ENCODE data around the gene PMP22. TPM values are rescaled to one million over a fixed set of nuclear protein-coding genes. Genes with fewer than 3 reads are reported as not detected.
"Not testable (repeated sequence)": the region's sequence is repeated elsewhere in the genome, so short reads cannot be mapped to it uniquely, and the experiment has no call there.

Gene PMP22
- total RNA-seq, 1 donor from 2014 or later: 4.3 TPM

DNA sequence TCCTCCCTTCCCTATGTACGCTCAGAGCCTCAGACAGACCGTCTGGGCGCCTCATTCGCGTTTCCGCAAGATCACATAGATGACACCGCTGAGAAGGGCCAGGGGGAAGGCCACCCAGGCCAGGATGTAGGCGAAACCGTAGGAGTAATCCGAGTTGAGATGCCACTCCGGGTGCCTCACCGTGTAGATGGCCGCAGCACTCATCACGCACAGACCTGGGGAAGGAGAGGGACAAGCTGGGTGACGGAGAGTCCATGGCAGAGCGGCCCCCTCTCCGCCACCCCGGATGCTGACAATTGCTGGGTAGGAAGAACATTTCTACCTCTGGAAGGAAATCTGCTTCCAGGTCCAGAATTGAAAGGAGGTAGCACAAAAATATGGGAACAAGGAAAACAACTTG is 34.3 kb downstream of the PMP22 start:
- TF ChIP-seq EZH2phosphoT487 (IDR thresholded peaks at IDR 0.05) (no peak), EZH2 (IDR thresholded peaks at IDR 0.05) (no peak)
- TF ChIP-seq, protein P1, sequence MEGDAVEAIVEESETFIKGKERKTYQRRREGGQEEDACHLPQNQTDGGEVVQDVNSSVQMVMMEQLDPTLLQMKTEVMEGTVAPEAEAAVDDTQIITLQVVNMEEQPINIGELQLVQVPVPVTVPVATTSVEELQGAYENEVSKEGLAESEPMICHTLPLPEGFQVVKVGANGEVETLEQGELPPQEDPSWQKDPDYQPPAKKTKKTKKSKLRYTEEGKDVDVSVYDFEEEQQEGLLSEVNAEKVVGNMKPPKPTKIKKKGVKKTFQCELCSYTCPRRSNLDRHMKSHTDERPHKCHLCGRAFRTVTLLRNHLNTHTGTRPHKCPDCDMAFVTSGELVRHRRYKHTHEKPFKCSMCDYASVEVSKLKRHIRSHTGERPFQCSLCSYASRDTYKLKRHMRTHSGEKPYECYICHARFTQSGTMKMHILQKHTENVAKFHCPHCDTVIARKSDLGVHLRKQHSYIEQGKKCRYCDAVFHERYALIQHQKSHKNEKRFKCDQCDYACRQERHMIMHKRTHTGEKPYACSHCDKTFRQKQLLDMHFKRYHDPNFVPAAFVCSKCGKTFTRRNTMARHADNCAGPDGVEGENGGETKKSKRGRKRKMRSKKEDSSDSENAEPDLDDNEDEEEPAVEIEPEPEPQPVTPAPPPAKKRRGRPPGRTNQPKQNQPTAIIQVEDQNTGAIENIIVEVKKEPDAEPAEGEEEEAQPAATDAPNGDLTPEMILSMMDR (IDR thresholded peaks at IDR 0.05): no peak
- H3K4me1 Mint-ChIP-seq: no peaks in the 10 kb centered on the region
- Histone ChIP-seq H3K9ac (no peak overlapping the region), H3K27ac (no peak overlapping the region), H3K4me3 (no peak overlapping the region), H3F3A (ENCODE audit: low read depth) (no peaks in the 10 kb centered on the region), H2AFZ (replicated peaks) (no peak overlapping the region), H3K79me2 (ENCODE audit: low read depth) (no peaks in the 10 kb centered on the region), H3K36me3 (no peaks in the 10 kb centered on the region), H3K4me2 (no peak overlapping the region), H3K9me3 (ENCODE audit: low read depth) (no peaks in the 10 kb centered on the region), H3K27me3 (no peaks in the 10 kb centered on the region), H3K4me1 (no peaks in the 10 kb centered on the region), H4K20me1 (ENCODE audit: low read depth) (no peaks in the 10 kb centered on the region)
- H3K36me3 Mint-ChIP-seq: no peaks in the 10 kb centered on the region
- DNase-seq (ENCODE audit: low spot score): no peak
- H3K9me3 Mint-ChIP-seq: no peaks in the 10 kb centered on the region
- H3K27ac Mint-ChIP-seq: no peak overlapping the region
- H3K27me3 Mint-ChIP-seq (ENCODE audit: insufficient read depth, low read depth): peaks cover 5% of the 10 kb centered on the region
- no peak overlapping the region for H3K4me3 Mint-ChIP-seq

DNA sequence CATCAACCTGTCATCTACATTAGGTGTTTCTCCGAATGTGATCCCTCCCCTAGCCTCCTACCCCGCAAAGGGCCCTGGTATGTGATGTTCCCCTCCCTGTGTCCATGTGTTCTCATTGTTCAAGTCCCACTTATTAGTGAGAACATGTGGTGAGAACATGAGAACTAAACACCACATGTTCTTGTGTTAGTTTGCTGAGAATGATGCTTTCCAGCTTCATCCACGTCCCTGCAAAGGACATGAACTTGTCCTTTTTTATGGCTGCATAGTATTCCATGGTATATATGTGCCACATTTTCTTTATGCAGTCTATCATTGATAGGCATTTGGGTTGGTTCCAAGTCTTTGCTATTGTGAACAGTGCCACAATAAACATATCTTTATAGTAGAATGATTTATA is 43.3 kb downstream of the PMP22 start:
- not testable (repeated sequence) for H3K36me3 ChIP-seq; H3K9ac ChIP-seq; H3K27me3 ChIP-seq; H3K27ac ChIP-seq; H4K20me1 ChIP-seq (ENCODE audit: low read depth); DNase-seq (ENCODE audit: low spot score); H3K36me3 Mint-ChIP-seq; H3K9me3 ChIP-seq (ENCODE audit: low read depth); H3K4me3 Mint-ChIP-seq; H3K4me2 ChIP-seq; H3K27ac Mint-ChIP-seq; H3K4me1 Mint-ChIP-seq; H3K79me2 ChIP-seq (ENCODE audit: low read depth); H3K4me3 ChIP-seq; H3K9me3 Mint-ChIP-seq; H3K27me3 Mint-ChIP-seq (ENCODE audit: insufficient read depth, low read depth); H2AFZ ChIP-seq (replicated peaks); H3K4me1 ChIP-seq; H3F3A ChIP-seq (ENCODE audit: low read depth)

DNA sequence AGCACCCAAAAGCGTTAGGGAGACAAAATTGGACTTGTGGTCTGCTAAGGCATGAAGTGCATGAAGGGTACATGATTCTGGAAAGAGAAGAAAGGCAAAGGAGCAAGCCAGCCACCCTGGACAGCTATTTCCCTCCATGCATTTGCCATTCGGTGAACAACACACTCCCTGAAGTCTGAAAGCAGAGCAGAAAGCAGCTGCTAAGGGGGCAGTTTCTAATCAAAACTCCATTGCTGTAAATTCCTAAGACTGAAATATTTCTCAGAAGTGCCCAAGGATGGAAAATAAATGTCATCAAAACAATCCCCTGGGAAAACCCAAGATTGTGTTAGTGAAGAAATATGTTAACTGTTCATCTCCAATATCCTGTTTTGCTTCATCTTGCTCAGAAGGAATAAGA is 44.3 kb downstream of the PMP22 start:
- TF ChIP-seq EZH2phosphoT487 (IDR thresholded peaks at IDR 0.05) (no peak), EZH2 (IDR thresholded peaks at IDR 0.05) (no peak)
- TF ChIP-seq, protein P1 (IDR thresholded peaks at IDR 0.05): no peak
- Mint-ChIP-seq H3K9me3 (no peaks in the 10 kb centered on the region), H3K4me3 (no peak overlapping the region), H3K27ac (no peak overlapping the region), H3K4me1 (no peaks in the 10 kb centered on the region), H3K36me3 (no peaks in the 10 kb centered on the region), H3K27me3 (ENCODE audit: insufficient read depth, low read depth) (peaks cover 3% of the 10 kb centered on the region)
- no peaks in the 10 kb centered on the region for H4K20me1 ChIP-seq (ENCODE audit: low read depth)
- H3K4me2 ChIP-seq: no peak overlapping the region
- no peaks in the 10 kb centered on the region for H3F3A ChIP-seq (ENCODE audit: low read depth)
- no peaks in the 10 kb centered on the region for H3K27me3 ChIP-seq
- no peak overlapping the region for H3K4me3 ChIP-seq
- H3K36me3 ChIP-seq: no peaks in the 10 kb centered on the region
- DNase-seq (ENCODE audit: low spot score): no peak
- no peaks in the 10 kb centered on the region for H3K9me3 ChIP-seq (ENCODE audit: low read depth)
- H3K9ac ChIP-seq: no peak overlapping the region
- no peak overlapping the region for H3K27ac ChIP-seq
- no peaks in the 10 kb centered on the region for H3K4me1 ChIP-seq
- H3K79me2 ChIP-seq (ENCODE audit: low read depth): no peaks in the 10 kb centered on the region
- no peak overlapping the region for H2AFZ ChIP-seq (replicated peaks)

DNA sequence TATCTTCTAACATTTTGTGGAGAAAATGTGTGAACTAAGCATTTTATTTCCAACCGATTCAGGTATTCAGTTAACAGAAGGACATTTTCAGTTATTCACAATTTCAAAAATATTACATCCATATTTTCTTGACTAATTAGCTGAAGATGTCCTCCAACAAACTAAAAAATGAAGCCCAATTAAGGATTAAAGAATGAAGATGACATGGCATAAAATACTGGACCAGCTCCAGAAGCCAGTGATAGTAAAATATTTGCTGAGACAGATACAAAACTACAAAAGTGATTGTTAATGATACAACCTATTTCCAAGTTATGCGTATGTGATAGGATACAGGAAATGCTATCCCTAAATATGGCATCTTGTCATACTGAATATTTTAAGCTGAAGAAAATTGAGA is 48.6 kb downstream of the PMP22 start:
- H3K27ac ChIP-seq: no peak overlapping the region
- TF ChIP-seq, protein P1 (IDR thresholded peaks at IDR 0.05): no peak
- TF ChIP-seq EZH2 (IDR thresholded peaks at IDR 0.05) (no peak), EZH2phosphoT487 (IDR thresholded peaks at IDR 0.05) (no peak)
- no peaks in the 10 kb centered on the region for H3K9me3 ChIP-seq (ENCODE audit: low read depth)
- H3K27ac Mint-ChIP-seq: no peak overlapping the region
- DNase-seq (ENCODE audit: low spot score): no peak
- no peak overlapping the region for H3K4me3 ChIP-seq
- H3F3A ChIP-seq (ENCODE audit: low read depth): peaks cover 6% of the 10 kb centered on the region
- H3K9ac ChIP-seq: no peak overlapping the region
- H3K4me1 Mint-ChIP-seq: peaks cover 3% of the 10 kb centered on the region
- H3K4me1 ChIP-seq: no peaks in the 10 kb centered on the region
- no peak overlapping the region for H2AFZ ChIP-seq (replicated peaks)
- H3K79me2 ChIP-seq (ENCODE audit: low read depth): no peaks in the 10 kb centered on the region
- no peaks in the 10 kb centered on the region for H3K27me3 ChIP-seq
- no peak overlapping the region for H3K4me2 ChIP-seq
- no peaks in the 10 kb centered on the region for H3K27me3 Mint-ChIP-seq (ENCODE audit: insufficient read depth, low read depth)
- no peaks in the 10 kb centered on the region for H3K9me3 Mint-ChIP-seq
- no peaks in the 10 kb centered on the region for H3K36me3 Mint-ChIP-seq
- H3K4me3 Mint-ChIP-seq: no peak overlapping the region
- H3K36me3 ChIP-seq: no peaks in the 10 kb centered on the region
- no peaks in the 10 kb centered on the region for H4K20me1 ChIP-seq (ENCODE audit: low read depth)

All from neural progenitor cell (in vitro differentiated cells).